NCI-H1436 treated with DMSO at 0.1 percent for 48 hours (cell line): ENCODE data around the gene DNAH1.

Experiments used
- DNase-seq: peaks from one replicate; lab custom pipeline; 2025; lab: John Stamatoyannopoulos, UW

DNAH1 gene

GRCh38 chr3:52434491-52435115 lies 118.5 kb downstream of the DNAH1 start:
- no peak for DNase-seq

GRCh38 chr3:52435246-52436101 lies 119.4 kb downstream of the DNAH1 start:
- DNase-seq: no peak

GRCh38 chr3:52436500-52437149 lies 120.5 kb downstream of the DNAH1 start:
- no peak for DNase-seq

GRCh38 chr3:52437326-52438103 lies 121.4 kb downstream of the DNAH1 start:
- DNase-seq: no peak

- DNase-seq: no peak
Observed at GRCh38 chr3:52438104-52438376, 121.9 kb downstream of the DNAH1 start.

GRCh38 chr3:52438579-52439425 lies 122.7 kb downstream of the DNAH1 start:
- no peak for DNase-seq

GRCh38 chr3:52439426-52440248 lies 123.5 kb downstream of the DNAH1 start:
- DNase-seq: no peak

- no peak for DNase-seq
Observed at GRCh38 chr3:52440249-52440551, 124.1 kb downstream of the DNAH1 start.

GRCh38 chr3:52440671-52441070 lies 124.6 kb downstream of the DNAH1 start:
- DNase-seq: no peak

- DNase-seq: no peak
Observed at GRCh38 chr3:52441091-52441771, 125.1 kb downstream of the DNAH1 start.

GRCh38 chr3:52441772-52442332 lies 125.7 kb downstream of the DNAH1 start:
- DNase-seq: no peak

- no peak for DNase-seq
Observed at GRCh38 chr3:52442409-52443267, 126.5 kb downstream of the DNAH1 start.

- no peak for DNase-seq
Observed at GRCh38 chr3:52443268-52443610, 127.1 kb downstream of the DNAH1 start.

- no peak for DNase-seq
Observed at GRCh38 chr3:52443791-52444687, 127.9 kb downstream of the DNAH1 start.

- DNase-seq: no peak
Observed at GRCh38 chr3:52444860-52445793, 129.0 kb downstream of the DNAH1 start, which contains the start of gene SEMA3G. SEMA3G (minus strand) TSS chr3:52445103; CDS start chr3:52445027, 76 bp downstream.

GRCh38 chr3:52446042-52446441 lies 129.9 kb downstream of the DNAH1 start:
- DNase-seq: no peak
